Lung (tissue), 12 donors: ENCODE results near the gene COG5. TPM values are rescaled to one million over a fixed set of nuclear protein-coding genes. Genes with fewer than 3 reads are reported as not detected.

Experiments
- ATAC-seq: fragments of 200-7000 bp; cut with Tn5 transposase; one replicate; pipeline ENCODE4 v1.9.1; 2020; ENCODE audit warnings: moderate number of reproducible peaks; ENCODE audit not compliant: insufficient read depth, low FRiP score
- DNase-seq, 3 donors: peaks; one replicate each; pipeline ENCODE4 v3.0.0-alpha.2; 2013 to 2017
- H3K27ac ChIP-seq, 2 donors: one replicate each; pipeline ENCODE4 v1.5.1; 2013; ENCODE audit warnings: mild to moderate bottlenecking in 2 of 2, moderate library complexity in 2 of 2, control low read depth in 1 of 2, inconsistent platforms in 1 of 2, low read depth in 1 of 2, low read length in 1 of 2
- H3K27me3 ChIP-seq, 3 donors: one replicate each; pipeline ENCODE4 v1.5.1; 2013; ENCODE audit warnings: low read length in 2 of 3; ENCODE audit not compliant: control insufficient read depth in 3 of 3, insufficient read depth in 3 of 3
- H3K36me3 ChIP-seq, 4 donors: one replicate each; pipeline ENCODE4 v1.5.1; 2013; ENCODE audit warnings: low read length in 4 of 4, mild to moderate bottlenecking in 1 of 4, moderate library complexity in 1 of 4; ENCODE audit not compliant: control insufficient read depth in 4 of 4, insufficient read depth in 4 of 4
- H3K4me1 ChIP-seq, 5 donors: one replicate each; pipeline ENCODE4 v1.5.1; 2013; ENCODE audit warnings: low read length in 5 of 5, mild to moderate bottlenecking in 2 of 5, moderate library complexity in 1 of 5; ENCODE audit not compliant: control insufficient read depth in 5 of 5, insufficient read depth in 5 of 5
- H3K4me3 ChIP-seq: one replicate; pipeline ENCODE4 v1.5.1; 2013; ENCODE audit warnings: mild to moderate bottlenecking, control low read depth, moderate library complexity
- H3K9ac ChIP-seq, 2 donors: one replicate each; pipeline ENCODE4 v1.5.1; 2013; ENCODE audit warnings: low read length in 2 of 2, control low read depth in 1 of 2; ENCODE audit not compliant: insufficient read depth in 1 of 2
- H3K9me3 ChIP-seq, 4 donors: one replicate each; pipeline ENCODE4 v1.5.1; 2013; ENCODE audit warnings: low read length in 3 of 4, mild to moderate bottlenecking in 1 of 4, moderate library complexity in 1 of 4; ENCODE audit not compliant: control insufficient read depth in 4 of 4, insufficient read depth in 3 of 4
- WGBS, 2 donors: extraction: QIAGEN DNeasy Blood & Tissue Kit; methylation state at CpG; one replicate each; pipeline ENCODE4 v1.1.7; 2013; 5-methylcytosine and 5-hydroxymethylcytosine counted together
- polyA plus RNA-seq, 2 donors: library from polyadenylated mRNA; stranded (reverse); fragments of 200-250 nt; gene quantifications; one replicate each; pipeline ENCODE4 v1.2.1, GENCODE V29; 2013
- total RNA-seq, 2 donors: library from RNA; depleted of rRNA in 1 of 2; stranded (reverse); fragments of >200 nt in 1 of 2; gene quantifications; one replicate each; pipeline ENCODE4 v1.2.1, GENCODE V29; 2014 to 2021
- TF ChIP-seq, protein P1 (sequence below): IDR thresholded peaks from 2 replicates; pipeline ENCODE4 v1.5.1; 2012; ENCODE audit warnings: mild to moderate bottlenecking; ENCODE audit errors: control extremely low read depth, extremely low read depth
- donor health status: control.
- donor health status: control.
- donor health status: Bipolar disorder and iron deficiency.
- donor health status: healthy.
- donor health status: DM: yes; HTN: yes; CAD: no.

COG5 gene
- total and polyA plus RNA-seq, 4 donors = 5.6 to 101 (median 27.2) TPM

DNA sequence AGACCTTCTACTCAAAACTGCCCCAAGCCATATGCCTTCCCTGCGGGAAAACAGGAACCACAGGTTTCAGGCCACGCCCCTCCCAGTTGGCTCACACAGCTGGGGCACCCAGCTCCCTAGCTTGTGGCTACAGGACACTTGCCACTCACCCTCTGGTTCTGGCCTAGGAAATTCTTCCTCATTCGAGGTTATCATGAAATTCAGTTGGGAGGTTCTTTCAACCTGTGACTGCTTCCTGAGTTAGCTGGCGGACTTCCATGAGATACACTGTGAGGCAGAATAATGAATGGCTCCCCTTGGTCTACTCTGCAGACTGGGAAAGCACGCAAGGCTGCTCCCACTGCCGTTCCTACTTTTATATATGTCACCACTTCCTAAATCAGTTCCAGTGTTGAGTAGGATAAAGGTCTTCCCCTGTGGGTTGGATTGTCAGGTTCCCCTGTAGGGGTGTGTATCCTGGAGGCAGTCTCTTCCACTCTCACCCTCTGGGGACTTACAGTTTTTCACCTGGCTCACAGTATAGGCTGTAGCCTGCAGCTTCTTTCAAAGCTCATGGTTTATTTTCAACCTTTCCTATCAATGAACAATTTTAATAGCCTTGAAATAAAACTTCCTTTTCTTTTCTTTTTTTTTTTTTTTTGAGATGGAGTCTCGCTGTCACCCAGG, 56.9 kb downstream of the COG5 start:
- peak; percentile 81 for ATAC-seq
- peaks cover 0 to 14% (median 2%) of the 10 kb centered on the region in 5 donors for H3K4me1 ChIP-seq
- no peak overlapping the region for H3K9ac ChIP-seq
- peaks cover 0 to 3% (median 0%) of the 10 kb centered on the region in 4 donors for H3K36me3 ChIP-seq
- no peaks in the 10 kb centered on the region for H3K9me3 ChIP-seq
- no peak overlapping the region for H3K4me3 ChIP-seq
- peak in 1 of 3 donors; percentile 18 for DNase-seq
- no peak overlapping the region for H3K27ac ChIP-seq
- 48 to 54% methylated on average over 7 of the region's 7 CpGs for WGBS, 2 donors
- TF ChIP-seq, protein P1, sequence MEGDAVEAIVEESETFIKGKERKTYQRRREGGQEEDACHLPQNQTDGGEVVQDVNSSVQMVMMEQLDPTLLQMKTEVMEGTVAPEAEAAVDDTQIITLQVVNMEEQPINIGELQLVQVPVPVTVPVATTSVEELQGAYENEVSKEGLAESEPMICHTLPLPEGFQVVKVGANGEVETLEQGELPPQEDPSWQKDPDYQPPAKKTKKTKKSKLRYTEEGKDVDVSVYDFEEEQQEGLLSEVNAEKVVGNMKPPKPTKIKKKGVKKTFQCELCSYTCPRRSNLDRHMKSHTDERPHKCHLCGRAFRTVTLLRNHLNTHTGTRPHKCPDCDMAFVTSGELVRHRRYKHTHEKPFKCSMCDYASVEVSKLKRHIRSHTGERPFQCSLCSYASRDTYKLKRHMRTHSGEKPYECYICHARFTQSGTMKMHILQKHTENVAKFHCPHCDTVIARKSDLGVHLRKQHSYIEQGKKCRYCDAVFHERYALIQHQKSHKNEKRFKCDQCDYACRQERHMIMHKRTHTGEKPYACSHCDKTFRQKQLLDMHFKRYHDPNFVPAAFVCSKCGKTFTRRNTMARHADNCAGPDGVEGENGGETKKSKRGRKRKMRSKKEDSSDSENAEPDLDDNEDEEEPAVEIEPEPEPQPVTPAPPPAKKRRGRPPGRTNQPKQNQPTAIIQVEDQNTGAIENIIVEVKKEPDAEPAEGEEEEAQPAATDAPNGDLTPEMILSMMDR = no peak
- H3K27me3 ChIP-seq = no peaks in the 10 kb centered on the region

DNA sequence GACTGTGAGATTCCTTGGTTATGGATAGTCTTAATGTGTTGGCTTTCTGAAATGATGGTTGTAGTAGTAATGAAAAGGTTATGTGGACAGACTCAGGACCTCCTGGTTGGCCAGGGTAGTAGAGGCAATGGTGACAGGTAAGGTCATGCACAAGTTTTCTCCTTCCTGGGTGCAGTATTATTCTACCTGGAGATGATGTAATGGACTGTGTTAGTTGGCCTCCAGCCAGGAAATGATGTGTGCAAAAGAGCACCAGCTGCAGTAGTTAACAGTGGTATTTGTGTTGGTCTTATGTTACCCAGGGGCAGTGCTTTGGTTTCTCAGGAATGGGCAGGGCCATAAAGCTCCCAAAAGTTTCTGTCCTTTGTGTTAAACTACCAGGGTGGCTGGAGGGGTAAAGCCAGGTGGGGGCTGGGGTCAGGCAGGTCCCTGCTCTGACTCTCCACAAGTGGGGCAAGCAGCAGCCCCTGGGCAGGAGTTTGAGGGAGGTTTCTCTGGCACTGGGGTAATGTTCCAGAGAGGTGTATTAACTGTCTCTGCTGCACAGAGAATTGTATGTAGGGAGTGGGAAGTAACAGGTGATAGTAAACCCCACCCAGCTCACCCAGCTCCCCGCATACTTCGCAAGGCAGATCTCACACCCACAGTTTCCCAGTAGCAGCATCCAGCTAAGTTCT, 57.6 kb downstream of the COG5 start:
- Histone ChIP-seq H3K4me1 (peaks cover 0 to 14% (median 2%) of the 10 kb centered on the region in 5 donors), H3K27ac (no peak overlapping the region), H3K9me3 (no peaks in the 10 kb centered on the region), H3K36me3 (peaks cover 0 to 3% (median 0%) of the 10 kb centered on the region in 4 donors), H3K4me3 (no peak overlapping the region), H3K9ac (no peak overlapping the region), H3K27me3 (no peaks in the 10 kb centered on the region)
- WGBS, 2 donors = 95 to 97% methylated on average over 2 of the region's 2 CpGs
- TF ChIP-seq, protein P1 = no peak
- ATAC-seq (peak; percentile 19), DNase-seq (peak; percentile 33 to 60 (median 38))

DNA sequence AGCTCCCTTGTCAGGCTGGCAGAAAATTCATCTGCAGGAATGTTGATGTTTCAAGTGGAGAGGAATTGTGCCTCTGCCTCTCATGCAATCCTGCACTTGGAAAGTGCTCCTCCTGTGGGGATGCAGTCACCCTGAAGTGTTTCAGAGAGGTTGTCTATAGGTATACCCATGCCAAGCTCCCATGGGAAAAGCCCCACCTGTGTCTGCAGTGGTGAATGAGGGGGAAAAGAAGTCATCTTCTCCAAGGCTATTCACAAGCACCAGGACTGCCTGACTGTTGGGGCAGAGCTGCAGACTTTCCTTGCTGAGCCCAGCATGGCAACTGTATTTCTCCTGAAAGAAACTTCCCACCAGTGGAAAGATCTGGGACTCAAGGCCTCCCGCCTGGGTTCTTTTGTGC, 58.4 kb downstream of the COG5 start:
- peaks cover 0 to 14% (median 2%) of the 10 kb centered on the region in 5 donors for H3K4me1 ChIP-seq
- H3K27ac ChIP-seq = no peak overlapping the region
- DNase-seq = no peak
- 94 to 98% methylated on average over 1 of the region's 1 CpG for WGBS, 2 donors
- H3K4me3 ChIP-seq = no peak overlapping the region
- H3K27me3 ChIP-seq = no peaks in the 10 kb centered on the region
- H3K9me3 ChIP-seq = no peaks in the 10 kb centered on the region
- H3K9ac ChIP-seq = no peak overlapping the region
- peaks cover 0 to 3% (median 0%) of the 10 kb centered on the region in 4 donors for H3K36me3 ChIP-seq
- TF ChIP-seq, protein P1 = no peak
- ATAC-seq = no peak
